Left renal pelvis (tissue), 4 donors: ENCODE data around the gene GPC6. TPM values are rescaled to one million over a fixed set of nuclear protein-coding genes. Genes with fewer than 3 reads are reported as not detected.

Experiments used
- DNase-seq, 4 donors: peaks; one replicate each; pipeline ENCODE4 v3.0.0-alpha.2; 2013; ENCODE audit warnings: low read depth in 4 of 4, low spot score in 3 of 4
- polyA plus RNA-seq, 4 donors: library from polyadenylated mRNA; unstranded; fragments of 120-200 nt; gene quantifications; one replicate each; pipeline ENCODE4 v1.2.1, GENCODE V29; 2013; ENCODE audit not compliant: insufficient read length in 4 of 4

GPC6 gene
- polyA plus RNA-seq, 4 donors = 49.8 to 74.4 (median 65.2) TPM

GRCh38 chr13:94344126-94344818 is 1117.7 kb downstream of the GPC6 start:
- no peak for DNase-seq

GRCh38 chr13:94345374-94346195 is 1119.0 kb downstream of the GPC6 start:
- DNase-seq = no peak

GRCh38 chr13:94346261-94347019 is 1119.8 kb downstream of the GPC6 start:
- no peak for DNase-seq

GRCh38 chr13:94351292-94351990 is 1124.8 kb downstream of the GPC6 start:
- no peak for DNase-seq

- no peak for DNase-seq
These were observed 1125.5 kb downstream of the GPC6 start for GRCh38 chr13:94352057-94352456.

- no peak for DNase-seq
These were observed 1126.6 kb downstream of the GPC6 start for GRCh38 chr13:94353167-94353710.

GRCh38 chr13:94359875-94360274 is 1133.3 kb downstream of the GPC6 start:
- DNase-seq = no peak

GRCh38 chr13:94362411-94362909 is 1135.9 kb downstream of the GPC6 start:
- DNase-seq = peak; percentile 64 to 77 (median 72)

- no peak for DNase-seq
These were observed 1140.1 kb downstream of the GPC6 start for GRCh38 chr13:94366677-94367076.

GRCh38 chr13:94369972-94370436 is 1143.4 kb downstream of the GPC6 start:
- peak in 3 of 4 donors; percentile 59 to 68 (median 63) for DNase-seq

- DNase-seq = no peak
These were observed 1145.2 kb downstream of the GPC6 start for GRCh38 chr13:94371855-94372254.

- DNase-seq = no peak
These were observed 1155.9 kb downstream of the GPC6 start for GRCh38 chr13:94382517-94382916.

GRCh38 chr13:94382960-94383359 is 1156.4 kb downstream of the GPC6 start:
- no peak for DNase-seq

- no peak for DNase-seq
These were observed 1157.8 kb downstream of the GPC6 start for GRCh38 chr13:94384231-94384905.

GRCh38 chr13:94387047-94387446 is 1160.4 kb downstream of the GPC6 start:
- no peak for DNase-seq

GRCh38 chr13:94389604-94390351 is 1163.2 kb downstream of the GPC6 start:
- peak in 1 of 4 donors; percentile 6 for DNase-seq

GRCh38 chr13:94390881-94391280 is 1164.3 kb downstream of the GPC6 start:
- no peak for DNase-seq

GRCh38 chr13:94394723-94395122 is 1168.1 kb downstream of the GPC6 start:
- no peak for DNase-seq

GRCh38 chr13:94395860-94396259 is 1169.3 kb downstream of the GPC6 start:
- DNase-seq = no peak
